OCI-LY1 (cell line): Measurements from ENCODE around the gene FAM107B.

Source experiments
- H2AFZ ChIP-seq: fragments of 200-600 bp; sonication (generic), shearing (Covaris generic); 2 replicates; pipeline ENCODE4 v1.6.0; 2014; ENCODE audit warnings: antibody characterized with exemption, mild to moderate bottlenecking, low read length
- H3F3A ChIP-seq: fragments of 200-600 bp; sonication (generic), shearing (Covaris generic); 2 replicates; pipeline ENCODE4 v1.6.0; 2014; ENCODE audit warnings: mild to moderate bottlenecking, antibody characterized with exemption, low read length, moderate library complexity; ENCODE audit not compliant: insufficient read depth
- H3K27ac ChIP-seq: fragments of 200-600 bp; sonication (generic); 2 replicates; pipeline ENCODE4 v1.5.1; 2014; ENCODE audit warnings: low read length, mixed run types, mild to moderate bottlenecking, low read depth; ENCODE audit not compliant: poor library complexity, severe bottlenecking
- H3K27me3 ChIP-seq: fragments of 200-600 bp; sonication (generic); 2 replicates; pipeline ENCODE4 v1.6.0; 2014; ENCODE audit warnings: antibody characterized with exemption, mild to moderate bottlenecking, low read length, moderate library complexity; ENCODE audit not compliant: insufficient read depth
- H3K36me3 ChIP-seq: fragments of 200-600 bp; sonication (generic); 2 replicates; pipeline ENCODE4 v1.6.1; 2014; ENCODE audit warnings: mild to moderate bottlenecking, antibody characterized with exemption, low read length, moderate library complexity, mixed read lengths; ENCODE audit not compliant: insufficient read depth
- H3K4me1 ChIP-seq: fragments of 200-600 bp; sonication (generic); 2 replicates; pipeline ENCODE4 v1.5.1; 2014; ENCODE audit warnings: mild to moderate bottlenecking, low read length, moderate library complexity; ENCODE audit not compliant: insufficient read depth, severe bottlenecking
- H3K4me2 ChIP-seq: fragments of 200-600 bp; sonication (generic), shearing (Covaris generic); 2 replicates; pipeline ENCODE4 v1.6.1; 2014; ENCODE audit warnings: low read length
- H3K4me3 ChIP-seq: fragments of 200-600 bp; sonication (generic); 2 replicates; pipeline ENCODE4 v1.5.1; 2014; ENCODE audit warnings: low read length, low read depth, mild to moderate bottlenecking, mixed read lengths; ENCODE audit not compliant: poor library complexity, severe bottlenecking
- H3K79me2 ChIP-seq: fragments of 200-600 bp; shearing (Covaris generic); 2 replicates; pipeline ENCODE4 v1.6.1; 2016; ENCODE audit warnings: mixed run types, low read length, mixed read lengths; ENCODE audit not compliant: insufficient read depth
- H3K9ac ChIP-seq: fragments of 200-600 bp; sonication (generic), shearing (Covaris generic); 2 replicates; pipeline ENCODE4 v1.6.1; 2014; ENCODE audit warnings: mild to moderate bottlenecking, low read length, mixed read lengths
- H3K9me2 ChIP-seq: fragments of 200-600 bp; sonication (generic), shearing (Covaris generic); 2 replicates; pipeline ENCODE4 v1.6.1; 2014; ENCODE audit warnings: low read depth, mild to moderate bottlenecking, low read length, mixed read lengths
- H3K9me3 ChIP-seq: fragments of 200-600 bp; shearing (Covaris generic); 2 replicates; pipeline ENCODE4 v1.6.1; 2014; ENCODE audit warnings: low read length, mixed read lengths
- H4K20me1 ChIP-seq: fragments of 200-600 bp; sonication (generic), shearing (Covaris generic); 2 replicates; pipeline ENCODE4 v1.6.0; 2016; ENCODE audit warnings: mild to moderate bottlenecking, low read length; ENCODE audit not compliant: insufficient read depth
- CTCF ChIP-seq: fragments of 200-600 bp; sonication (generic), shearing (Covaris generic); IDR thresholded peaks from 2 replicates; pipeline ENCODE4 v1.5.1; 2017; ENCODE audit warnings: mild to moderate bottlenecking, antibody characterized with exemption, low read length, moderate library complexity, mixed read lengths
- EZH2 ChIP-seq: fragments of 200-600 bp; sonication (generic), shearing (Covaris generic); IDR thresholded peaks from 2 replicates; pipeline ENCODE4 v1.8.0; 2017; ENCODE audit warnings: borderline replicate concordance, mixed run types, mild to moderate bottlenecking, antibody characterized with exemption, low read length, moderate library complexity, mixed read lengths

FAM107B gene

GRCh38 chr10:14670551-14671240 lies 104.0 kb downstream of the FAM107B start:
- Histone ChIP-seq H3K4me1 (peaks cover 29% of the 10 kb centered on the region), H3K9me2 (no peaks in the 10 kb centered on the region), H3K9ac (no peak overlapping the region), H4K20me1 (no peaks in the 10 kb centered on the region), H3K4me3 (no peak overlapping the region), H3K36me3 (no peaks in the 10 kb centered on the region), H3K79me2 (no peaks in the 10 kb centered on the region), H2AFZ (no peak overlapping the region), H3K4me2 (no peak overlapping the region), H3K27me3 (no peaks in the 10 kb centered on the region), H3F3A (no peaks in the 10 kb centered on the region), H3K9me3 (peaks cover 11% of the 10 kb centered on the region), H3K27ac (no peak overlapping the region)
- TF ChIP-seq CTCF = no peak
- TF ChIP-seq EZH2 = no peak

- no peaks in the 10 kb centered on the region for H3F3A ChIP-seq
- H3K27ac ChIP-seq = no peak overlapping the region
- H3K4me1 ChIP-seq = peaks cover 29% of the 10 kb centered on the region
- H3K4me3 ChIP-seq = no peak overlapping the region
- H3K79me2 ChIP-seq = no peaks in the 10 kb centered on the region
- H3K9ac ChIP-seq = no peak overlapping the region
- no peaks in the 10 kb centered on the region for H3K9me2 ChIP-seq
- H3K36me3 ChIP-seq = no peaks in the 10 kb centered on the region
- H4K20me1 ChIP-seq = no peaks in the 10 kb centered on the region
- TF ChIP-seq EZH2 = no peak
- TF ChIP-seq CTCF = no peak
- no peak overlapping the region for H2AFZ ChIP-seq
- H3K4me2 ChIP-seq = no peak overlapping the region
- peaks cover 11% of the 10 kb centered on the region for H3K9me3 ChIP-seq
- H3K27me3 ChIP-seq = no peaks in the 10 kb centered on the region
Measured at GRCh38 chr10:14669576-14669975, 105.1 kb downstream of the FAM107B start.

- Histone ChIP-seq H2AFZ (no peak overlapping the region), H3F3A (no peaks in the 10 kb centered on the region), H4K20me1 (no peaks in the 10 kb centered on the region), H3K79me2 (no peaks in the 10 kb centered on the region), H3K4me2 (no peak overlapping the region), H3K4me3 (no peak overlapping the region), H3K27me3 (no peaks in the 10 kb centered on the region), H3K9ac (no peak overlapping the region), H3K9me2 (no peaks in the 10 kb centered on the region), H3K4me1 (peaks cover 20% of the 10 kb centered on the region), H3K27ac (no peak overlapping the region), H3K36me3 (no peaks in the 10 kb centered on the region), H3K9me3 (peaks cover 11% of the 10 kb centered on the region)
- no peak for TF ChIP-seq EZH2
- no peak for TF ChIP-seq CTCF
Measured at GRCh38 chr10:14667781-14668180, 106.9 kb downstream of the FAM107B start.
